Vagina (tissue), 2 donors: ENCODE measurements around the gene MIS18A. TPM values are rescaled to one million over a fixed set of nuclear protein-coding genes. Genes with fewer than 3 reads are reported as not detected.

ENCODE experiments used
- DNase-seq, 2 donors: peaks; one replicate each; pipeline ENCODE4 v3.0.0-alpha.2; 2017; ENCODE audit errors: extremely low spot score in 2 of 2
- H3K27ac ChIP-seq: fragments of 200-600 bp; sonication (generic); one replicate; pipeline ENCODE4 v1.5.1; 2019
- H3K27me3 ChIP-seq: fragments of 200-600 bp; sonication (generic); one replicate; pipeline ENCODE4 v1.5.1; 2019
- H3K36me3 ChIP-seq, 2 donors: fragments of 200-600 bp; sonication (generic); one replicate each; pipeline ENCODE4 v1.5.1; 2017 to 2019
- H3K4me1 ChIP-seq: fragments of 200-600 bp; sonication (generic); one replicate; pipeline ENCODE4 v1.5.1; 2019
- H3K4me3 ChIP-seq, 2 donors: fragments of 200-600 bp; sonication (generic); 1 replicate in 1 of 2; 2 replicates in 1 of 2; pipeline ENCODE4 v1.5.1; 2016 to 2019
- H3K9me3 ChIP-seq: fragments of 200-600 bp; sonication (generic); one replicate; pipeline ENCODE4 v1.5.1; 2019
- POLR2A ChIP-seq, 2 donors: fragments of 450-650 bp; IDR thresholded peaks; one replicate each; pipeline ENCODE4 v1.6.1; 2017; ENCODE audit warnings: antibody characterized with exemption in 2 of 2, mild to moderate bottlenecking in 2 of 2, moderate library complexity in 2 of 2
- POLR2AphosphoS5 ChIP-seq, 2 donors: sonication (generic); formaldehyde crosslinking; IDR thresholded peaks; one replicate each; pipeline ENCODE4 v1.9.0; 2017; ENCODE audit warnings: antibody characterized with exemption in 2 of 2, mild to moderate bottlenecking in 2 of 2, low read depth in 1 of 2; ENCODE audit not compliant: insufficient read depth in 1 of 2
- intact Hi-C: fragments of 100-400 bp; cut with DNase I; formaldehyde crosslinking; loops from one replicate; pipeline ENCODE4 v1.15.1; 2023
- total RNA-seq: library from RNA; depleted of rRNA; stranded (reverse); fragments of >200 nt; gene quantifications from one replicate; pipeline ENCODE4 v1.2.3, GENCODE V29; 2016
- TF ChIP-seq, protein P1 (sequence below), 3 experiments: fragments of 450-650 bp in 2 of 3; fragments of 200-600 bp in 1 of 3; sonication (generic) in 1 of 3; IDR thresholded peaks; one replicate each; pipeline ENCODE4 v1.5.1; 2017 to 2019; ENCODE audit warnings: antibody characterized with exemption in 3 of 3, mild to moderate bottlenecking in 2 of 3, moderate library complexity in 2 of 3

MIS18A gene
- total RNA-seq, 1 donor from 2014 or later = 3.4 TPM

- Histone ChIP-seq H3K27ac (no peak overlapping the region), H3K36me3 (peaks cover 0 to 82% of the 10 kb centered on the region in 2 donors), H3K4me3 (no peak overlapping the region), H3K27me3 (no peaks in the 10 kb centered on the region), H3K9me3 (no peaks in the 10 kb centered on the region), H3K4me1 (no peaks in the 10 kb centered on the region)
- TF ChIP-seq POLR2A (IDR thresholded peaks at IDR 0.05) = no peak
- no peak for TF ChIP-seq POLR2AphosphoS5 (IDR thresholded peaks at IDR 0.05; ENCODE audit: insufficient read depth in 1 of 2, low read depth in 1 of 2)
- TF ChIP-seq, protein P1, sequence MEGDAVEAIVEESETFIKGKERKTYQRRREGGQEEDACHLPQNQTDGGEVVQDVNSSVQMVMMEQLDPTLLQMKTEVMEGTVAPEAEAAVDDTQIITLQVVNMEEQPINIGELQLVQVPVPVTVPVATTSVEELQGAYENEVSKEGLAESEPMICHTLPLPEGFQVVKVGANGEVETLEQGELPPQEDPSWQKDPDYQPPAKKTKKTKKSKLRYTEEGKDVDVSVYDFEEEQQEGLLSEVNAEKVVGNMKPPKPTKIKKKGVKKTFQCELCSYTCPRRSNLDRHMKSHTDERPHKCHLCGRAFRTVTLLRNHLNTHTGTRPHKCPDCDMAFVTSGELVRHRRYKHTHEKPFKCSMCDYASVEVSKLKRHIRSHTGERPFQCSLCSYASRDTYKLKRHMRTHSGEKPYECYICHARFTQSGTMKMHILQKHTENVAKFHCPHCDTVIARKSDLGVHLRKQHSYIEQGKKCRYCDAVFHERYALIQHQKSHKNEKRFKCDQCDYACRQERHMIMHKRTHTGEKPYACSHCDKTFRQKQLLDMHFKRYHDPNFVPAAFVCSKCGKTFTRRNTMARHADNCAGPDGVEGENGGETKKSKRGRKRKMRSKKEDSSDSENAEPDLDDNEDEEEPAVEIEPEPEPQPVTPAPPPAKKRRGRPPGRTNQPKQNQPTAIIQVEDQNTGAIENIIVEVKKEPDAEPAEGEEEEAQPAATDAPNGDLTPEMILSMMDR (IDR thresholded peaks at IDR 0.05) = no peak
- DNase-seq = no peak
- intact Hi-C loops = no loop called here
Observed at GRCh38 chr21:32316361-32317215, 37.7 kb upstream of the MIS18A start.

DNA sequence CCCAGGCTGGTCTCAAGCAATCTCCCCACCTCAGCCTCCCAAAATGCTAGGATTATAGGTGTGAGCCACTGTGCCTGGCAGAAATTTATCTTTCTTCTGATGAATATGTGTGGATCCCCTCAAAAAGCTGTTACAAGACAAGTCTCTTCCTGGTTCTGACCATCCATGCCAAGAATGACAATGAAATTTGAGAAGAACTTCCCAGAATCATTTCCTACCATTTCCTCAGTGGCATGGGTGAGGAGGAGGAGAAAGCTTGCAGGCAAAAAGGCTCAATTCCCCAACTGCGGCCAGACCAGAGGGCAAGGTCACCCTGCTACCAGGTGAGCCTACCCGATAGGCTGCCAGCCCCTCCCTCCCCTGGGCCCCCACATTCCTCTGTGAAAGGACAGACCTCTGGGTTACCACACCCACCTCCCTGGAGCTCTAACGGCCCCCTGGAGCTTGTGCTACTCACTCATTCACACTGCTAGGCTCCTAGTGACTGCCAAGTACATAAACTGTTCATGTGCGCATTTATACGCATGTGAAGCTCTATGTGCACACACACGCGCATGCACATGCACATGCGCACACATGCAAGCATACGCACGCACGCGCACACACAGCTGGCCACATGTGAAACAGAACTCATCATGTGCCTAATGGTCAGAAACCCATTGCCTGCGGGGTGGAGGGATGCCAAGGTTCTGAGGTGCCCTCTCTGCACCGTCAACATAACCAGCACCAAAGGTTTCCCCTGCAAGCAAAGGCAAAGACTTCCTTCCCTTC lies 36.8 kb upstream of the MIS18A start:
- Histone ChIP-seq H3K9me3 (no peaks in the 10 kb centered on the region), H3K4me1 (no peaks in the 10 kb centered on the region), H3K27me3 (no peaks in the 10 kb centered on the region), H3K36me3 (peaks cover 0 to 73% of the 10 kb centered on the region in 2 donors), H3K4me3 (no peak overlapping the region), H3K27ac (no peak overlapping the region)
- intact Hi-C loops = no loop called here
- TF ChIP-seq, protein P1 (IDR thresholded peaks at IDR 0.05) = no peak
- TF ChIP-seq POLR2A (IDR thresholded peaks at IDR 0.05) (no peak), POLR2AphosphoS5 (IDR thresholded peaks at IDR 0.05; ENCODE audit: insufficient read depth in 1 of 2, low read depth in 1 of 2) (no peak)
- DNase-seq = no peak

- intact Hi-C loops = no loop called here
- Histone ChIP-seq H3K9me3 (no peaks in the 10 kb centered on the region), H3K4me1 (no peaks in the 10 kb centered on the region), H3K27ac (no peak overlapping the region), H3K27me3 (no peaks in the 10 kb centered on the region), H3K4me3 (no peak overlapping the region), H3K36me3 (peaks cover 0 to 66% of the 10 kb centered on the region in 2 donors)
- no peak for DNase-seq
- TF ChIP-seq, protein P1 (IDR thresholded peaks at IDR 0.05) = no peak
- no peak for TF ChIP-seq POLR2AphosphoS5 (IDR thresholded peaks at IDR 0.05; ENCODE audit: insufficient read depth in 1 of 2, low read depth in 1 of 2)
- TF ChIP-seq POLR2A (IDR thresholded peaks at IDR 0.05) = no peak
Observed at GRCh38 chr21:32314806-32315205, 36.0 kb upstream of the MIS18A start.

GRCh38 chr21:32312976-32313375 lies 34.1 kb upstream of the MIS18A start:
- Histone ChIP-seq H3K27me3 (no peaks in the 10 kb centered on the region), H3K4me1 (no peaks in the 10 kb centered on the region), H3K27ac (no peak overlapping the region), H3K4me3 (no peak overlapping the region), H3K36me3 (peaks cover 0 to 48% of the 10 kb centered on the region in 2 donors), H3K9me3 (no peaks in the 10 kb centered on the region)
- intact Hi-C loops = no loop called here
- peak; percentile 82 to 91 for DNase-seq
- TF ChIP-seq POLR2A (IDR thresholded peaks at IDR 0.05) = no peak
- no peak for TF ChIP-seq POLR2AphosphoS5 (IDR thresholded peaks at IDR 0.05; ENCODE audit: insufficient read depth in 1 of 2, low read depth in 1 of 2)
- TF ChIP-seq, protein P1 (IDR thresholded peaks at IDR 0.05) = no peak
